Fibroblast of peridontal ligament (primary cell): Measurements from ENCODE around the gene TRPM8.

Experiments used
- DNase-seq: peaks from one replicate; pipeline ENCODE4 v3.0.0-alpha.2; 2010; ENCODE audit errors: extremely low read depth

TRPM8 gene

GRCh38 chr2:233976087-233976486, 58.9 kb downstream of the TRPM8 start:
- no peak for DNase-seq

- peak; percentile 89 for DNase-seq
These were observed 59.6 kb downstream of the TRPM8 start for GRCh38 chr2:233976690-233977294.

GRCh38 chr2:233977296-233977837, 60.2 kb downstream of the TRPM8 start:
- DNase-seq = no peak

- DNase-seq = no peak
These were observed 62.6 kb downstream of the TRPM8 start for GRCh38 chr2:233979748-233980147.

GRCh38 chr2:233980955-233981561, 63.9 kb downstream of the TRPM8 start:
- no peak for DNase-seq

- DNase-seq = no peak
These were observed 64.6 kb downstream of the TRPM8 start for GRCh38 chr2:233981574-233982420.

- peak; percentile 95 for DNase-seq
These were observed 65.4 kb downstream of the TRPM8 start for GRCh38 chr2:233982421-233983121.

- no peak for DNase-seq
These were observed 66.3 kb downstream of the TRPM8 start for GRCh38 chr2:233983445-233983844.

GRCh38 chr2:233988581-233988980, 71.4 kb downstream of the TRPM8 start:
- DNase-seq = no peak

GRCh38 chr2:233989221-233989858, 72.2 kb downstream of the TRPM8 start:
- no peak for DNase-seq

GRCh38 chr2:233990261-233990798, 73.2 kb downstream of the TRPM8 start:
- DNase-seq = no peak

- no peak for DNase-seq
These were observed 74.0 kb downstream of the TRPM8 start for GRCh38 chr2:233991196-233991595.

- DNase-seq = no peak
These were observed 75.5 kb downstream of the TRPM8 start for GRCh38 chr2:233992513-233993217.

GRCh38 chr2:233993461-233993860, 76.3 kb downstream of the TRPM8 start:
- no peak for DNase-seq

- no peak for DNase-seq
These were observed 77.0 kb downstream of the TRPM8 start for GRCh38 chr2:233994151-233994550.

GRCh38 chr2:233996000-233996399, 78.8 kb downstream of the TRPM8 start:
- DNase-seq = no peak

- DNase-seq = no peak
These were observed 79.3 kb downstream of the TRPM8 start for GRCh38 chr2:233996461-233996860.

GRCh38 chr2:233997707-233998106, 80.5 kb downstream of the TRPM8 start:
- DNase-seq = no peak

- DNase-seq = no peak
These were observed 82.0 kb downstream of the TRPM8 start for GRCh38 chr2:233999182-233999581.

- no peak for DNase-seq
These were observed 84.4 kb downstream of the TRPM8 start for GRCh38 chr2:234001380-234002160.
